Left colon (tissue), 2 donors: ENCODE measurements around the gene L2HGDH. TPM values are rescaled to one million over a fixed set of nuclear protein-coding genes. Genes with fewer than 3 reads are reported as not detected.

ENCODE experiments used
- ATAC-seq: fragments of 200-7000 bp; cut with Tn5 transposase; one replicate; pipeline ENCODE4 v1.9.1; 2020; ENCODE audit warnings: mild to moderate bottlenecking, moderate library complexity
- DNase-seq, 2 donors: peaks; one replicate each; pipeline ENCODE4 v3.0.0-alpha.2; 2020
- intact Hi-C, 2 donors: fragments of 100-400 bp; cut with DNase I in 1 of 2; cut with micrococcal nuclease in 1 of 2; formaldehyde crosslinking; loops; one replicate each; pipeline versions ENCODE4 v1.11.2 to v1.14.0; 2022; cut with DNase I, micrococcal nuclease
- microRNA-seq, 2 donors: library from miRNA; unstranded; fragments of <30 nt; microRNA quantifications; one replicate each; pipeline versions ENCODE4 v1.1.0 to v1.2.0, GENCODE V29; 2020
- total RNA-seq, 2 donors: library from RNA; stranded (reverse); fragmentation: NEBNext Ultra II Directional; extraction: Animal tissue kit (Norgen Biotek cat#: 25700); gene quantifications; one replicate each; pipeline ENCODE4 v1.2.1, GENCODE V29; 2021
- donor health status: DM: no; HTN: no; CAD: no.
- donor health status: DM: yes; HTN: yes; CAD: no.

The L2HGDH gene
- total RNA-seq, 2 donors from 2014 or later: 9.0 to 9.4 TPM

DNA sequence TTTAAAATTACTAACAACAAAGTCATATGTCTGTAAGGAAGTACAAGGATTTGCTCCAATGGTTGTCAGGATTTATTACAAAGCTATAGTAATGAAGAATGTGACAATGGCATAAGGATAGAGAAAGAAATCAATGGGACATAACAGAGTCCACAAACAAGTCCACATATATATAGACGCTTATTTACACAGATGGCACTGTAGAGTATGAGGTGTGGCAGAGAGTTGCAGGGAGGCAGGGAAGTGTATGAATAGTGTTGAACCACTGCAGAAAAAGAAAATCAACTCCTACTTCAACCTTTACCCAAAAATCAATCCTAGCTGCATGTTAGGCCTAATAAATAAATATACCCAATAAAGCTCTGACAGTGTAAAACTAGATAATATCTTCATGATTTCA is 102.0 kb downstream of the L2HGDH start:
- intact Hi-C loops: no loop called here
- DNase-seq (no peak), ATAC-seq (peak; percentile 50)

- DNase-seq (no peak), ATAC-seq (peak; percentile 95)
- intact Hi-C loops: no loop called here
These were observed 113.5 kb downstream of the L2HGDH start for GRCh38 chr14:50198499-50198898.

DNA sequence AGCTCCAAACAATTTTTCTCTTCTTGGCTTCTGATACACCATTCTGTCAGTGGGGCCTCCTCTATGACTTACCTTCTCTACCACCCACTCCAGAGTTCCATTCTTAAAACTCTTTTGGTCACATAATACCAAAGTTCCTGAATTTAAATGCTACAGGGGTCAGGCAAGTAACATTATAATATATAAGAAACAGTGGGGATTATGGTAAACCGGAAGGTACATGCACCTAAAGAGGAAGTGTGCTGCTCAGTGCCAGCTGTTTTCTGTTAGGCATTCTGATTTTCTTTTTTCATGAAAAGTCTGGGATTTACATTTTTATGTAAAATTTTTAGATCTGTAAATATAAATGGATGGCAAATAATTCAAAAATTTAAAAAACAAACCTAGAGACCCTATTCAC is 120.5 kb downstream of the L2HGDH start:
- ATAC-seq: no peak
- no peak for DNase-seq
- intact Hi-C loops: no loop called here

Small RNAs within 50 kb of the gene (microRNA-seq; reads per million reads assigned to microRNA genes)
- gene MIR4504: 0 to 0.53 reads per million in 2 donors

Other genes with a start within 250 kb of the L2HGDH start
- gene VCPKMT, start 195.7 kb downstream of the L2HGDH start, total RNA-seq: 1 to 10 TPM; 4.3 to 5.4 TPM
- gene SOS2, start 80.7 kb downstream of the L2HGDH start, total RNA-seq: 10 to 100 TPM; 34.2 to 50.3 TPM
- 10 to 100 TPM; 21.0 to 24.7 TPM for gene DMAC2L, start 95 bp upstream of the L2HGDH start, total RNA-seq
- 10 to 100 TPM; 24.9 to 25.1 TPM for gene CDKL1, start 84.7 kb upstream of the L2HGDH start, total RNA-seq
- gene MAP4K5, start 220.3 kb upstream of the L2HGDH start, total RNA-seq: 10 to 100 TPM; 37.5 to 42.6 TPM
- 10 to 100 TPM; 12.0 to 12.6 TPM for gene ATL1, start 247.9 kb upstream of the L2HGDH start, total RNA-seq